ENCODE data around the gene SCG3.

Gene SCG3

GRCh38 chr15:51687565-51687964 lies 6.3 kb downstream of the SCG3 start:
- TF ChIP-seq, protein P1, sequence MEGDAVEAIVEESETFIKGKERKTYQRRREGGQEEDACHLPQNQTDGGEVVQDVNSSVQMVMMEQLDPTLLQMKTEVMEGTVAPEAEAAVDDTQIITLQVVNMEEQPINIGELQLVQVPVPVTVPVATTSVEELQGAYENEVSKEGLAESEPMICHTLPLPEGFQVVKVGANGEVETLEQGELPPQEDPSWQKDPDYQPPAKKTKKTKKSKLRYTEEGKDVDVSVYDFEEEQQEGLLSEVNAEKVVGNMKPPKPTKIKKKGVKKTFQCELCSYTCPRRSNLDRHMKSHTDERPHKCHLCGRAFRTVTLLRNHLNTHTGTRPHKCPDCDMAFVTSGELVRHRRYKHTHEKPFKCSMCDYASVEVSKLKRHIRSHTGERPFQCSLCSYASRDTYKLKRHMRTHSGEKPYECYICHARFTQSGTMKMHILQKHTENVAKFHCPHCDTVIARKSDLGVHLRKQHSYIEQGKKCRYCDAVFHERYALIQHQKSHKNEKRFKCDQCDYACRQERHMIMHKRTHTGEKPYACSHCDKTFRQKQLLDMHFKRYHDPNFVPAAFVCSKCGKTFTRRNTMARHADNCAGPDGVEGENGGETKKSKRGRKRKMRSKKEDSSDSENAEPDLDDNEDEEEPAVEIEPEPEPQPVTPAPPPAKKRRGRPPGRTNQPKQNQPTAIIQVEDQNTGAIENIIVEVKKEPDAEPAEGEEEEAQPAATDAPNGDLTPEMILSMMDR (IDR thresholded peaks at IDR 0.05; ENCODE audit: low read depth, low read length), result no peak
- no peak overlapping the region for H3K4me3 ChIP-seq (ENCODE audit: low read depth, low read length)

DNA sequence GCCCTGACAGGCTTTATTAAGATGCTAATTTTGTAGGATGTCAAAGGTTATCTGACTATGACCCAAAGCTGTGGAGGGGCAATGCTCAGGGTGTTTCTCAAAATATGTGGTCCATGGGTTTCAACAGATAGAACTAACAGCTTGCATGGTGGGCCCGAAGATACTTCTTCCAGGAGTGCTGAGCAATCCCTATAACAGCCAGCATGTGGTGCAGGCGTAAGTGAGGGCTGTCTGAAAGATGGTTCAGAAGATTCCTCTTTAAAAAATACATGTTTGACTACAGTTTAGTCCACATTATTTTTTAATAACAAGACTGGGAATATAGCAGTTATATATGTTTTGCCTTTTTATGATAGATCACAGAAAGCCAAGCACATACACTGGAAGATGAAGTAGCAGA lies 7.6 kb downstream of the SCG3 start:
- TF ChIP-seq, protein P1 (IDR thresholded peaks at IDR 0.05; ENCODE audit: low read depth, low read length), result peak; percentile 30; the same call in 1 of the 2 replicates
- no peak overlapping the region for H3K4me3 ChIP-seq (ENCODE audit: low read depth, low read length)

GRCh38 chr15:51692154-51692553 lies 10.9 kb downstream of the SCG3 start:
- H3K4me3 ChIP-seq (ENCODE audit: low read depth, low read length), result no peak overlapping the region
- TF ChIP-seq, protein P1 (IDR thresholded peaks at IDR 0.05; ENCODE audit: low read depth, low read length), result no peak

GRCh38 chr15:51696566-51696965 lies 15.3 kb downstream of the SCG3 start:
- H3K4me3 ChIP-seq (ENCODE audit: low read depth, low read length), result no peak overlapping the region
- TF ChIP-seq, protein P1 (IDR thresholded peaks at IDR 0.05; ENCODE audit: low read depth, low read length), result no peak

- TF ChIP-seq, protein P1 (IDR thresholded peaks at IDR 0.05; ENCODE audit: low read depth, low read length), result no peak
- H3K4me3 ChIP-seq (ENCODE audit: low read depth, low read length), result no peak overlapping the region
Measured at GRCh38 chr15:51697163-51697562, 15.9 kb downstream of the SCG3 start.

DNA sequence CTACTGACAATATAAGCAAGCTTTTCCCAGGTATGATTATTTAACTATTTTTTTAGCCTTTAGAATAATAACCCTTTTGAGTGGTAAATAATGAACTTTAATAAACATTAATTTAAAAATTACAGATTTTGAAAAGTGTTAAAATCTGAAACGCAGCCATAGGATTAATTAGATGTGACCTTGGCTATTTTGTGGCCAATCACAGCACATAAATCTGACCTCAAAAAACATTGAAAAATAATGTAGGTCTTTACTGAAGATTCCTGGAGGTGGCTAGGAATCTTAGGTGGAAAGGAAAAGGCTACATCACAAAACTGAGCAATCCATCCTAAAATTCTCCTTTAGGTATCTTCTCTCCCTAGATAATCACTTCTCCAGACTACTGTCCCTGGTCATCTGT lies 18.1 kb downstream of the SCG3 start:
- TF ChIP-seq, protein P1 (IDR thresholded peaks at IDR 0.05; ENCODE audit: low read depth, low read length), result no peak
- H3K4me3 ChIP-seq (ENCODE audit: low read depth, low read length), result no peak overlapping the region

DNA sequence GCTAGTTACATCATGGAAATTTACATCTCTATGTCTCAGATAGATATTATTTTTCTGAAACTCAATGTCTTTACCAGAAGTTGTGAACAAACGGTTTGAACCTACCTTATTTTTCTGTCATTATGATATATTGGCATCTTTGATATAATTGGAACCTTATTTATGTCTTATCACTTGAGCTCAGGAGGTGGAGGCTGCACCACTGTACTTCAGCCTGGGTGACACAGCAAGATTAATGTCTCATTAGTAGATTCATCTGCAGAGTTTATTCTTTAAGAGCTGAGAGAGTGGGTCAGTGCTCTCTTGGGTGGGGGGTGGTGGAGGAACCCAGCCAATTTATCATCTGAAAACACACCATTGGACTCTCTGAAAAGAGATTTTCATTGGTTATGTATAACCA lies 21.4 kb downstream of the SCG3 start:
- H3K4me3 ChIP-seq (ENCODE audit: low read depth, low read length), result no peak overlapping the region
- TF ChIP-seq, protein P1 (IDR thresholded peaks at IDR 0.05; ENCODE audit: low read depth, low read length), result no peak
